Metanephros (tissue), 2 donors: ENCODE data around the gene CUL5. TPM values are rescaled to one million over a fixed set of nuclear protein-coding genes. Genes with fewer than 3 reads are reported as not detected.

Experiments used
- small RNA-seq: library from RNA; depleted of rRNA; stranded (forward); fragments of <200 nt; gene quantifications from one replicate; pipeline ENCODE3, GENCODE V24; 2014; ENCODE audit warnings: low replicate concordance
- total RNA-seq: library from RNA; depleted of rRNA; stranded (reverse); fragments of >200 nt; gene quantifications from one replicate; pipeline ENCODE4 v1.2.3, GENCODE V29; 2014

CUL5 gene
- 37.0 TPM for total RNA-seq

GRCh38 chr11:108008656-108009496 lies at the start of gene CUL5:
Gene CUL5 (plus strand): TSS chr11:108008898. CDS start chr11:108009349, 451 bp downstream.

GRCh38 chr11:108121274-108122155 lies 112.8 kb downstream of the CUL5 start, which contains the start of gene ACAT1:
Gene ACAT1 (plus strand): TSS chr11:108121567. CDS start chr11:108121607, 40 bp downstream.

Small RNA genes lying within 50 kb of the gene (small RNA-seq; reads per million reads assigned to genes)
- gene RF00019, result not detected

Other genes with a start within 250 kb of the CUL5 start
- gene SLC35F2, start 150.1 kb upstream of the CUL5 start, total RNA-seq, result 12.1 TPM
- 1.5 TPM for gene RAB39A, start 80.5 kb upstream of the CUL5 start, total RNA-seq
- 160 TPM for gene ACAT1, start 112.7 kb downstream of the CUL5 start, total RNA-seq
- 18.9 TPM for gene NPAT, start 213.7 kb downstream of the CUL5 start, total RNA-seq
- gene ATM, start 214.2 kb downstream of the CUL5 start, total RNA-seq, result 86.9 TPM